Germinal center (tissue), 1 donor: ENCODE measurements around the gene OPRD1.

Source experiments
- DNase-seq: peaks from one replicate; pipeline ENCODE4 v3.0.0; 2012; ENCODE audit warnings: mixed read lengths, low spot score

Gene OPRD1

GRCh38 chr1:28885472-28885877 is 73.5 kb downstream of the OPRD1 start:
- no peak for DNase-seq

GRCh38 chr1:28885977-28886730 is 74.2 kb downstream of the OPRD1 start:
- DNase-seq, result no peak

GRCh38 chr1:28886731-28887418 is 74.9 kb downstream of the OPRD1 start:
- DNase-seq, result peak; percentile 99

GRCh38 chr1:28887419-28887834 is 75.5 kb downstream of the OPRD1 start:
- peak; percentile 70 for DNase-seq

DNA sequence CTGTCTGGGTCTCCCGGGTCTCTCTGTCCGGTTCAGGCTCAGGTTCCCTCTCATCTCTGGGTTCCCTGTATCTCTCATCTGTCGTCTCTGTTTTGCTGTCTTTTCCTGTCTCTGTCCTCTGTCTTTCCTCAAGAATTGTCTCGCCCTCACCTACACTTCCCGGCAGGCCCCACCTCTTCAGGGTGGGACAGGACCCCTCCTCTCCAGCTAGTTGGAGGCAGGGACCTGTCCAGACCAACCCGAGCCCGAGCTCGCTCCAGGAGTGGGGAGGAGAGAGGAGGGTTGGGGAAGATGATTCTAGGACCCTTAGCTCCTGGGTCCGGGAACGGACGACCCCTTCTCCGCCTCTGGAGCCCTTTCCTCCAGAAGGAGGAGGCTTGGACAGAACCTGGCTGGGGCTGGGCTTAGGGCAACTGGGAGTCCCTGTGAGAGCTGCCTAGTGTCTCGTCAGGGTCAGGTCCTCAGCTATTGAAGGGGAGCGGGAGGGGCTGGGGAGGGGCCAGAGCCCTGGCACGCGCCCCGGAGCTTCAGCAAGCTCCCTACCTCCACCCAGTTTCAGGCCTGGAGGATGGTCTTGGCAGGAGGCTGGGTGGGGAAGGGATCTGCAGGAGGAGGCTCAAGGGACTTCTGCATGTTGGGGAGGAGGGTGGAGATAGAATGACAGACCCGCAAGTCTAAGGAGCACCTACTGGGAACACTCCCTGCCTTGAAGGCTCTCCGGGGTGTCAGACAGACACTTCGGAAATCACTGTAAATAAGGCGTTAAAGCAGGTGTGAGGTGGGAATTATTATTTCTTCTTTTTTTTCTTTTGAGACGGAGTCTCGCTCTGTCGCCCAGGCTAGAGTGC is 76.1 kb downstream of the OPRD1 start:
- DNase-seq, result no peak

DNA sequence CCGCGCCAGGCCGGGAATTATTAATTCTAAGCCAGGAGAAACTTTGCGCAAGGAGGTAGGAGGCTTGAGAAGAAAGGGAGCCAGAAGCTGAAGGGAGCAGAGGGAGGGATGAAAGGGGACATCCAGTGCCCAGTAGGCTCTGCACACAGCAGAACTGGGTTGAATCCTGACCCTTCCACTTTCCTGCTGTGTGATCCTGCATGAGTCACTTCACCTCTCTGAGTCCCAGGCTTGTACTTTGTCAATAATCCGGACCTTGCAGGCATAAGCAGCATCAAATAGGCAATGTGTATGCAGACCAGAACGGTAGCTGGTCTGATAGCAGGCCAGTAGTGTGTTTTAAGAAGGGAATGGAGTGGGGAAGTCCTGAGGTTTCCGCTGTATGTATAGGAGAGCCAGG is 76.9 kb downstream of the OPRD1 start:
- DNase-seq, result no peak

GRCh38 chr1:28889357-28889756 is 77.4 kb downstream of the OPRD1 start:
- no peak for DNase-seq

DNA sequence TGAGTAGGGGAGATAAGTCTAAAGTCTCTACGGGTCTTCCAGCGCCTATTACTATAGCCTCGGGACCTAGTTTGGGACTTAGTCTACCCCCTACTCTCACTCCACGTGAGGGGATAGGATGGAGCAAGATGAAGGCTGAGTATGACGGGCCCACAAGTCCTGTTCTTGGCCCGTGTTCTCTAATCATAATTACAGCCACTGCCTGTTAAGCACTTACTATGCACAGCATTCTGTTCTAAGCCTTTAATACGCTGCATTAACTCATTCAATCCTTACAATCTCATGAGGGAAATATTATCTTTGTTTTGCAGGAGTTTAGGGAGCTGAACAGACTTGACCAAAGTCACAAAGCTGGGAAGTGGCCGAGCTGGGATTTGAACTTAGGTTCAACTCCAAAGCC is 78.5 kb downstream of the OPRD1 start:
- no peak for DNase-seq

GRCh38 chr1:28890836-28891235 is 78.9 kb downstream of the OPRD1 start:
- no peak for DNase-seq

- no peak for DNase-seq
Observed at GRCh38 chr1:28891256-28891655, 79.3 kb downstream of the OPRD1 start.

DNA sequence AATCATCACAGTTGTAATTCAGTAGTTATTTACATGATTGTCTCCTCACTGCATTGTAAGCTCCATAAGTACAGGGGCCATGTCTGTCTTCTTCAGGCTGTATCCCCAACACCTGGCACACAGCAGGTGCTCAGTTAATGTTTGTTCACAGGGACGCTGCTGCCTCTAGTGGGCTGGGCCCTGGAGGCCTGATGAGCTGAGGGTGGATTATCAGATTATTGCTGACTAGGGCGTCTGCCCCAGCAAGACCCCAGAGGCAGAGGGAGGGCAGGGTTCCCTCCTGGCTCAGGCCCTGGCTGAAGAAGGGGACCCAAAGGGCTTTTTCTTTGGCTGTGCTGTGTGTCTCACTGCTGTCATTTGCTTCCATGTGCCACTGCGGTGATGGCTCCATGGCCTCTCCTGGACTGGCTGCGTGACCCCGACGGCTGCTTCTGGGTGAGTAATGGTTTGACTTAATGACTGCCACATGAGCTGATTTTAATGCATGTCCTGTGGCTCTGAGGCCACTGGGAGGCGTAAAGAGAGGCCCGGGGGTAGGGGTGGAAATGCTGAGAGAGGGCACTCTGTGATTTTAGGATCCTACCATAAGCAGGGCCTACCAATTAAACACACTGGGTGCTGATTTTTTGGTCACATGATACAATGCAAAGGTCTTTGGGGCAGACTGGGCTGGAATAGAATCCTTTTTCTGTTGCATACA is 81.6 kb downstream of the OPRD1 start:
- DNase-seq, result peak; percentile 55

DNA sequence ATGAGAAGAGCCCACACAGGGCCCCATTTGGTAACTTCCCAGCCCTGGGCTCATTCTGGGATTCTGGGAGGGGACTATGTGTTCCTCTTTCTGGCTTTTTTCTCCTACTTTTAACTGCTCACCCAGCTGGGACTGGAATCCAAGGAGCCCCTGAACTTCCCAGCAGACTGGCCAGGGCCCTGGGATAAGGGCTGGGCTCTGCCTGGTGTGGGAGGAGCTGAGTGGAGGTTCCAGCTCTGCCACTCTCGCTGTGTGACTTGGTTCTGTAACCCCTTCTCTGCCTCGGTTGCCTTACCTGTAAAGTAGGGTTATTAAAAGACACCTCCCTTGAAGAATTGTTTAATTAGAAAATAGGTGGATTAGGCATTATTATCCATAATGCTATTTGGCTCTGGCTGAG is 82.8 kb downstream of the OPRD1 start:
- DNase-seq, result no peak

DNA sequence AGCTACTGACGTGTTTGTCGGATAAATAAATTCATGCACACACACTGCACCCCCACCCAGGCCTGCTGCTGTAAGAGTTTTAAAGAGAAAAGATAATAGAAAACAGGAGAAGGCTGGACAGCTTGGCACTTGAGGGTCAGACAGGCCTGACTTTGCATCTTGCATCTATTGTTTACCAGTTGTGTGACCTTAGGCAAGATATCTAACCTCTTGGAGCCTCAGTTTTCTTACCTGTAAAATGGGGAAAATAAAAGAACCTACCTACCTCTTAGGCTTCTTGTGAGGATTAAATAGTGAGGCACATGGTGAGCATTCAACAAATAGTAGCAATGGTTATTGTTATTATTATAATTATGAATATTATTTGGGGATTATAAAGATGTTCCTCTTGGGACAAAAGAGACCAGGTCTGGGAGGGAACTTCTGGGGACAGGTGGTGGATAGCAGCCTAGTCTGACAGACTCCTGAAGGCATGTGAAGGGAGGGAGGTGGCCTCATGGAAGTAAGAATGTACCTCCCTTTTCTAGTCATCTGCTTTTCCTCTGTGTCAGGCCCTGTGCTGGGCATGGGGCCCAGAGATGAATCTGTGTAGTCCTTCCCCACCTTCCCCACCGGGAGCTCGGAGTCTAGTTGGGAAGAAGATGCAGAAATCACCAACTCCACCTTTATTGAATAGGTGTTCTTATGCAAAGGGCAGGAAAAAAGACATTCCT is 84.1 kb downstream of the OPRD1 start:
- no peak for DNase-seq

- DNase-seq, result no peak
Observed at GRCh38 chr1:28896609-28896986, 84.6 kb downstream of the OPRD1 start.

DNA sequence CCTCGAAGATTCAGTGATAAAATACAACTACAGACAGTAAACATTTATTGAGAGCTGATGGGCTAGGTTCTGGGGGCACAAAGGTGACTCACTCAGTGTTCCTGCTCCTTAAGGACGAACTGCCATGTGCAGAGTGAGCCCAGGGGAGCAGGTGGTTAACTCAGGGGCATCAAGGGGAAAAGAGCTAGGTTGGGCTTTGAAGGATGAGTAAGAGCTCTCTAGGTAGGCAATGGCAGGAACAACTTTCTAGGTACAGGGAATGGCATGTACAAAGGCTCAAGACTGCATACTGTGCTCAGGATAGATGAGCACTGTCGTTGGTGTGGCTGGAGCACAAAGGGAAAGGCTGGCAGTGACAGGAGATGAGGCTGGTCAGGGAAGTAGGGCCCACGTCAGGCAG is 85.8 kb downstream of the OPRD1 start:
- DNase-seq, result no peak

- DNase-seq, result no peak
Observed at GRCh38 chr1:28898405-28898881, 86.5 kb downstream of the OPRD1 start.

DNA sequence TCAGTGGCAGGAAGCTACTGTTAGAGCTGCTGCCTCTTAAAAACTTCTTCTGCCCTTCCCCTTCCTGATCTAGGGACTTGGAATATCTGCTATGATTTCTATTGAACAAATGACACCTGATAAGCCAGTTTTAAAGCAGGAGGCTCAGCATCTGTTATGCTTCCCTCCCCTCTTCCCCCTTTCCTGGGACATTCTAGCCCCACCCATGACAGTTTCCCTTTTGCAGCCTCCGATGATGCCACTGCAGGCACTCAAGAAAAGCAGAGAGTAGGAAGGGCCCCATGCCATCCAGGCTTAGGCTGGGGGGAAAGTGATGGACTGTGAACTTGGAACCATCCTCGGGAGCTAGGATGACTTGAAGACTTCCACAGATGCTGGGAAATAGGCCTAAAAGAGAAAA is 87.3 kb downstream of the OPRD1 start:
- DNase-seq, result no peak

DNA sequence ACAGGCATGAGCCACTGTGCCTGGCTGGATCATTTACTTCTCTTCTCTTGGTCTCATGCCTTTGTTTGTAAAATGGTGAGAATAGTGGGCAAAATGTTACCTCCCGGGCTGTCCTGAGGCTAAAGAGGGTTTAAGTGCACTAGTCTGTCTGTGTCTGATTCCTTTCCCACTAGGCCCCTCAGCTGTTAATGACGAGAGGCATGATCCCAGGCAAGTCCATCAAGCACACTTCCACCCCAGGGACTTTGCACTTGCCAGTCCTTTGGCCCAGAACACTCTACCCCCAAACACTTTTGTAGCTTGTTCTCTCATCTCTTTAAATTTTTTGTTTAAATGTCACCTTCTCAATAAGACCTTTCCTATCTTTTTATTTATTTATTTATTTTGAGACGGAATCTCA is 88.6 kb downstream of the OPRD1 start:
- no peak for DNase-seq

- DNase-seq, result no peak
Observed at GRCh38 chr1:28902738-28903137, 90.8 kb downstream of the OPRD1 start.

DNA sequence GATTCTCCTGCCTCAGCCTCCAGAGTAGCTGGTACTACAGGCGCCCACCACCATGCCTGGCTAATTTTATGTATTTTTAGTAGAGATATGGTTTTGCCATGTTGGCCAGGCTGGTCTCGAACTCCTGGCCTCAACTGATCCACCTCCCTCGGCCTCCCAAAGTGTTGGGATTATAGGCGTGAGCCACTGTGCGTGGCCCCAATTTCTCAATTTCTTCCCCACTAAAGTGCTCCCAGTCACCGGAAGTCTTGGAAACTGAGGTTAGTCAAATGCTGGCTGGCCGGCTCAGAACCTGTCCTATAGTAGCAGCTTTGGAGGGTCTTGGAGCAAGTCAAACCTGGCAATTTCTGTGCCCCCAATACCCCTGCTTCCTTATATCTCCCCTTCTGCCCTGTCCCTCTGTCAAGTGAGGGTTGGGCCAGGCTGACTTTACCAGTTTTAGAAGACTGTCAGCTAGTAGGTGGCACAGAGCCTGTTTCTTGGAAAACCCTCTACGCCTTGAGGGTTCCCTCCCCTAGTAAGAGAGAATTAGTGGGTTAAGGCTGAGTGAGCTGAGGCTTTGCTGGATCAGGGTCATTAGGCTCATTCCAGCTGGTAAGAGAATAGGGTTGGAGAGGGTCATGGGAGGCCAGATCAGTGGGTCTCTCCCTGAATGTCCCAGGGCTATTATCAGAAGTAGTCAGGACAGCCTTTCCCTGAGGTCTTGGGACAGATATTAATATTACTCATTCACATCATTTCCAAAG is 94.1 kb downstream of the OPRD1 start:
- no peak for DNase-seq

DNA sequence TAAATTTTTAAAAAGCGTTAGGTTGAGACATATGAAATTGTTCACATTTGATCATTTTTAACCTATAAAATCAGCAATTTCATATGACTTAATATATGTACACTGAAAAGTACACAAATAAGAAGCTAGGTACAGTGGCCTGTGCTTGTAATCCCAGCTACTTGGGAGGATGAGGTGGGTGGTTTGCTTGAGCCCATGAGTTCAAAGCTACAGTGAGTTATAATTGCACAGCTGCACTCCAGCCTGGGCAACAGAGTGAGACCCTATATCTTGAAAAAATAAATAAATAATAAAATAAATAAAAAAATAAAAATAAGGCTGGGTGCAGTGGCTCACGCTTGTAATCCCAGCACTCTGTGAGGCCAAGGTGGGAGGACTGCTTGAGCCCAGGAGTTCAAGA is 97.2 kb downstream of the OPRD1 start:
- no peak for DNase-seq
